A673 (cell line): Measurements from ENCODE around the gene SFXN5. TPM values are rescaled to one million over a fixed set of nuclear protein-coding genes. Genes with fewer than 3 reads are reported as not detected.

ENCODE experiments used
- BruUV-seq: library from RNA; stranded (reverse); fragments of 400-500 nt; replicated peaks from 2 replicates; lab custom pipeline; 2021; lab: Mats Ljungman, UMichigan
- CTCF ChIA-PET: fragments of 300-600 bp; sonication (Branson Sonifier 250); formaldehyde crosslinking; loops from one replicate; lab custom pipeline; 2022; ENCODE audit warnings: antibody characterized with exemption; lab: Charles Lee
- POLR2A ChIA-PET: fragments of 300-600 bp; sonication (Branson Sonifier 250); formaldehyde crosslinking; loops from one replicate; lab custom pipeline; 2022; ENCODE audit warnings: antibody characterized with exemption; ENCODE audit not compliant: low non-redundant PET; lab: Charles Lee
- DNase-seq: peaks from one replicate; pipeline ENCODE4 v3.0.0-alpha.2; 2015; ENCODE audit warnings: low spot score
- H3K27ac ChIP-seq: fragments of 200-600 bp; sonication (generic); 2 replicates; pipeline ENCODE4 v1.5.1; 2016; ENCODE audit warnings: mixed run types, low read depth, mild to moderate bottlenecking, mixed read lengths, antibody characterized with exemption, low read length; ENCODE audit not compliant: poor library complexity, severe bottlenecking
- H3K27me3 ChIP-seq: fragments of 200-600 bp; sonication (generic); replicated peaks from 2 replicates; pipeline ENCODE4 v1.6.1; 2017; ENCODE audit warnings: mixed run types, low read depth, mild to moderate bottlenecking, mixed read lengths, antibody characterized with exemption, low read length; ENCODE audit not compliant: insufficient read depth, poor library complexity
- H3K36me3 ChIP-seq: fragments of 200-600 bp; sonication (generic); 2 replicates; pipeline ENCODE4 v1.6.1; 2016; ENCODE audit warnings: mixed run types, mild to moderate bottlenecking, mixed read lengths, antibody characterized with exemption, low read length; ENCODE audit not compliant: insufficient read depth, poor library complexity, severe bottlenecking
- H3K4me1 ChIP-seq: fragments of 200-600 bp; sonication (generic); 2 replicates; pipeline ENCODE4 v1.6.1; 2017; ENCODE audit warnings: mixed run types, mild to moderate bottlenecking, mixed read lengths, antibody characterized with exemption, low read length; ENCODE audit not compliant: insufficient read depth, poor library complexity, severe bottlenecking
- H3K4me3 ChIP-seq: fragments of 200-600 bp; sonication (generic); 2 replicates; pipeline ENCODE4 v1.5.1; 2016; ENCODE audit warnings: low read depth, mixed run types, mild to moderate bottlenecking, mixed read lengths, low read length; ENCODE audit not compliant: poor library complexity, severe bottlenecking
- H3K9me3 ChIP-seq: fragments of 200-600 bp; sonication (generic); 2 replicates; pipeline ENCODE4 v1.6.1; 2016; ENCODE audit warnings: mixed run types, low read depth, mild to moderate bottlenecking, mixed read lengths, antibody characterized with exemption, low read length; ENCODE audit not compliant: poor library complexity, severe bottlenecking
- EZH2 ChIP-seq: fragments of 200-600 bp; sonication (generic); IDR thresholded peaks from 2 replicates; pipeline ENCODE4 v1.6.1; 2017; ENCODE audit warnings: borderline replicate concordance, low read depth, mild to moderate bottlenecking, mixed read lengths, antibody characterized with exemption, low read length; ENCODE audit not compliant: poor library complexity, severe bottlenecking
- intact Hi-C: fragments of 100-400 bp; cut with micrococcal nuclease; formaldehyde crosslinking; loops from one replicate; pipeline ENCODE4 v1.10.0; 2022; ENCODE audit not compliant: unreplicated experiment
- total RNA-seq: library from RNA; stranded (reverse); gene quantifications from 2 replicates; pipeline ENCODE4 v1.2.3, GENCODE V29; 2021
- TF ChIP-seq, protein P1 (sequence below): fragments of 300-800, 200-600 bp; sonication (generic); conservative IDR thresholded peaks from 2 replicates; pipeline ENCODE4 v1.5.1; 2017; ENCODE audit warnings: low read depth, mild to moderate bottlenecking, antibody characterized with exemption, low read length, moderate library complexity, mixed read lengths

The SFXN5 gene
- total RNA-seq, 1 experiment from 2014 or later, result 23.1 TPM

DNA sequence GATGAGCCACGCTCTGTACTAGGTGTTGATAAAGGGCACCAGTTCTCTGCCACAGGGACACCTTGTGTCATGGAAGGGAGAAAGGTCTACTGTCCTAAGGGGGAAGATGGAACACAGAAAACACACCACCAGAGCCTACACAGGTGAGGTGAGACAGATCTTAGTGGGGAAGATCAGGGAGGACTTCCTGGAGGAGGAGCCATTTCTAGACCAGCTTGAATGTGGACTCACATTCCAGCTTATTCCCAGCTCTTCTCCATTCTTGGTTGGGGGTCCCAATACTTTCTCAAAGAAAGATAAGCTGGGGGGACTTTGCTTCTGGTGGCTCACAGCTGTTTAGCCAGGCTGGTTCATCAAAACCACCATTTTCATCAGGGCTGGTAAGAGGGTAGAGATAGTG lies 118.0 kb downstream of the SFXN5 start:
- BruUV-seq, result no TSS peak
- POLR2A ChIA-PET, result no interaction called here
- CTCF ChIA-PET, result no interaction called here
- intact Hi-C loops, result no loop called here
- Histone ChIP-seq H3K36me3 (no peaks in the 10 kb centered on the region), H3K27me3 (no peaks in the 10 kb centered on the region), H3K9me3 (no peaks in the 10 kb centered on the region), H3K4me1 (no peaks in the 10 kb centered on the region), H3K27ac (no peak overlapping the region), H3K4me3 (no peak overlapping the region)
- DNase-seq, result no peak
- TF ChIP-seq, protein P1, sequence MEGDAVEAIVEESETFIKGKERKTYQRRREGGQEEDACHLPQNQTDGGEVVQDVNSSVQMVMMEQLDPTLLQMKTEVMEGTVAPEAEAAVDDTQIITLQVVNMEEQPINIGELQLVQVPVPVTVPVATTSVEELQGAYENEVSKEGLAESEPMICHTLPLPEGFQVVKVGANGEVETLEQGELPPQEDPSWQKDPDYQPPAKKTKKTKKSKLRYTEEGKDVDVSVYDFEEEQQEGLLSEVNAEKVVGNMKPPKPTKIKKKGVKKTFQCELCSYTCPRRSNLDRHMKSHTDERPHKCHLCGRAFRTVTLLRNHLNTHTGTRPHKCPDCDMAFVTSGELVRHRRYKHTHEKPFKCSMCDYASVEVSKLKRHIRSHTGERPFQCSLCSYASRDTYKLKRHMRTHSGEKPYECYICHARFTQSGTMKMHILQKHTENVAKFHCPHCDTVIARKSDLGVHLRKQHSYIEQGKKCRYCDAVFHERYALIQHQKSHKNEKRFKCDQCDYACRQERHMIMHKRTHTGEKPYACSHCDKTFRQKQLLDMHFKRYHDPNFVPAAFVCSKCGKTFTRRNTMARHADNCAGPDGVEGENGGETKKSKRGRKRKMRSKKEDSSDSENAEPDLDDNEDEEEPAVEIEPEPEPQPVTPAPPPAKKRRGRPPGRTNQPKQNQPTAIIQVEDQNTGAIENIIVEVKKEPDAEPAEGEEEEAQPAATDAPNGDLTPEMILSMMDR, result no peak
- TF ChIP-seq EZH2, result no peak

DNA sequence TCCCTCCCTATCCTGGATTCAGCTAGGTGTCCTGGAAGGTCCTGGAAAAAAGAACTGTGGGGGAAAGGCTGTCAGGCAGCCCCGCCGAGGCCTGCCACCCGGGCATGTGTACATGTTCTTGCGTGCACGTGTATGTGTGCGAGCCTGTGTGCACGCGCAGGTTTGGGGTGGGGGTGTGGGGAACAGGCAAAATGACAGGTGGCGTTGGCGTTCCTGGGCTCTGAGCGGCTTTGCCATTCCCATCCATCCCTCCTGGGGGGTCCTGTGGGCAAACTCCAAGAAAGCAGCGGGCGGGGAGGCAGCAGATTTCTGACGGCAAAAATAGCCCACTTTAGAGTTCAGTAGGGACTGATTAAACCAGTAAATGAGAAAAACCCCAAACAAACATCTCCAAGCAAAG lies 118.6 kb downstream of the SFXN5 start:
- BruUV-seq, result no TSS peak
- Histone ChIP-seq H3K4me1 (no peaks in the 10 kb centered on the region), H3K27me3 (no peaks in the 10 kb centered on the region), H3K27ac (no peak overlapping the region), H3K4me3 (no peak overlapping the region), H3K36me3 (no peaks in the 10 kb centered on the region), H3K9me3 (no peaks in the 10 kb centered on the region)
- no peak for DNase-seq
- POLR2A ChIA-PET, result no interaction called here
- TF ChIP-seq, protein P1, result no peak
- no peak for TF ChIP-seq EZH2
- intact Hi-C loops, result no loop called here
- CTCF ChIA-PET, result interaction anchor here (1.0 kb wide), 1 partner anchor 60 kb away, joined by 3 read pairs; no protein-coding TSS in a partner anchor

DNA sequence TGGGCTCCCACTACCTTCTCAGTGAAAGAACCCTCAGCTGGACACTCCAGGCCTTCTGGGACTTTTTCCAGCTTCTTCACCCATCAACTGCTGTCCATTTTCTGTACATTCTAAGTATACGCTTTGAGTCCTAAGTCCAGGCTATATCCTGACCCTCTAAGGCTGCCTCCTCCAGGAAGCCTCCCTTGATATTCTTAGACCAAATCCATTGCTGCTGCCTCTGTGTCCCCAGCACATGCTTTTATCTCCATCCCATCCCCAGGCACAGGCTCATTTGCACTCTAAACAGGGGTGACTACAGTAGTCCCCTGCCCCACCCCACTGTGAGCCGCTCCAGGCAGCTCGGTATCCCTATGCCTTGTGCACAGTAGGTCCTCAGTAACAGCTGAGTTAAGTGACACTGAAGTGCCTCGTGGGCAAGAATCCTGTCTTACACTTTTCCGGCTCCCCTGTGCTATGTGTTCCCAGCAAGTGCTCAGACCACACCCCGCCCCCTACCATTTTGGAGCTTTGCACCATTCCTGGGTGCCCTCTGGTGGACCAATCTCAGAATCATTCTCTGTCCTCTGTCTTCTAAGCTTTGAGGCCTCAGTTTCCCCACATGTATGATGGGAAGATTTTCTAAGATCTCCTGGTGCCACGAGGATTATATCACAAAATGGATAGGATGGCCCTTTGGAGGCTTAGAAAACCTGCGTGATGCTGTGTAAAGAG lies 119.2 kb downstream of the SFXN5 start:
- POLR2A ChIA-PET, result no interaction called here
- intact Hi-C loops, result no loop called here
- H3K9me3 ChIP-seq, result no peaks in the 10 kb centered on the region
- DNase-seq, result no peak
- H3K36me3 ChIP-seq, result no peaks in the 10 kb centered on the region
- TF ChIP-seq, protein P1, result no peak
- no peak for TF ChIP-seq EZH2
- no peak overlapping the region for H3K4me3 ChIP-seq
- no peak overlapping the region for H3K27ac ChIP-seq
- no peaks in the 10 kb centered on the region for H3K27me3 ChIP-seq
- CTCF ChIA-PET, result interaction anchor here (1.0 kb wide), 1 partner anchor 59 kb away, joined by 3 read pairs; no protein-coding TSS in a partner anchor
- BruUV-seq, result no TSS peak
- H3K4me1 ChIP-seq, result no peaks in the 10 kb centered on the region
